Pancreas (tissue), 10 donors: ENCODE data around the gene FSTL3. TPM values are rescaled to one million over a fixed set of nuclear protein-coding genes. Genes with fewer than 3 reads are reported as not detected.

Source experiments
- ATAC-seq, 4 donors: fragments of 200-7000 bp; cut with Tn5 transposase; one replicate each; pipeline versions ENCODE4 v1.8.0 to v1.9.1; 2020; ENCODE audit warnings: mild to moderate bottlenecking in 4 of 4, moderate library complexity in 4 of 4
- DNase-seq, 6 donors: peaks; one replicate each; pipeline ENCODE4 v3.0.0-alpha.2; 2020
- FAIRE-seq: peaks from 2 replicates; lab custom pipeline; 2012; peaks lifted over from hg19 to GRCh38; lab: Jason Lieb, UNC
- H3K27ac ChIP-seq, 4 donors: fragments of 200-600 bp; sonication (generic); 1 replicate in 3 of 4; 2 replicates in 1 of 4; pipeline versions ENCODE4 v1.5.0 to v1.8.0; 2020
- H3K27me3 ChIP-seq, 4 donors: fragments of 200-600 bp; one replicate each; pipeline ENCODE4 v1.8.0; 2021
- H3K36me3 ChIP-seq, 3 donors: fragments of 200-600 bp; sonication (generic) in 1 of 3; one replicate each; pipeline versions ENCODE4 v1.5.0 to v1.8.0; 2020 to 2021
- H3K4me1 ChIP-seq, 3 donors: fragments of 200-600 bp; one replicate each; pipeline ENCODE4 v1.8.0; 2021
- H3K4me3 ChIP-seq, 4 donors: fragments of 200-600 bp; sonication (generic) in 2 of 4; one replicate each; pipeline versions ENCODE4 v1.5.0 to v1.8.0; 2020 to 2021
- H3K9me3 ChIP-seq, 4 donors: fragments of 200-600 bp; one replicate each; pipeline ENCODE4 v1.8.0; 2021
- CTCF ChIP-seq, 4 donors: fragments of 200-600 bp; sonication (generic) in 3 of 4; IDR thresholded peaks; one replicate each; pipeline versions ENCODE4 v1.5.0 to v1.8.0; 2021; ENCODE audit warnings: antibody characterized with exemption in 4 of 4
- WGBS, 2 donors: extraction: QIAGEN DNeasy Blood & Tissue Kit; methylation state at CpG; one replicate each; pipeline ENCODE4 v1.1.7; 2013; 5-methylcytosine and 5-hydroxymethylcytosine counted together
- intact Hi-C, 3 donors: fragments of 100-400 bp; cut with DNase I; formaldehyde crosslinking; loops; one replicate each; pipeline versions ENCODE4 v1.11.1 to v1.14.2; 2022
- polyA plus RNA-seq, 2 donors: library from polyadenylated mRNA; stranded (reverse); fragments of 200-250 nt; gene quantifications; one replicate each; pipeline ENCODE4 v1.2.3, GENCODE V29; 2013
- total RNA-seq, 6 donors: library from RNA; stranded (reverse); fragmentation: NEBNext Ultra II Directional in 4 of 6; extraction: Animal tissue kit (Norgen Biotek cat#: 25700) in 4 of 6; gene quantifications; one replicate each; pipeline versions ENCODE4 v1.2.1 to v1.2.4, GENCODE V29; 2021 to 2023
- donor health status: healthy with polysubstance abuse.
- donor health status: DM: no; HTN: no; CAD: no; lungs with moderate emphysema.
- donor health status: DM: no; HTN: no; CAD: no.
- donor health status: control.
- donor health status: control.
- donor health status: Bipolar disorder and iron deficiency.
- donor health status: DM: yes; HTN: yes; CAD: no.
- donor health status: DM: no; HTN: no; CAD: no.
- donor health status: DM: no; HTN: no; CAD: no.
- donor health status: DM: yes; HTN: yes; CAD: no.

The FSTL3 gene
- total and polyA plus RNA-seq, 8 donors = 6.6 to 148 (median 23.2) TPM

GRCh38 chr19:720345-721160 is 44.4 kb downstream of the FSTL3 start:
- WGBS, 2 donors = 19 to 43% methylated on average over 20 to 44 of the region's 58 CpGs
- ATAC-seq (peak in 2 of 4 donors; percentile 25 to 49), FAIRE-seq (no peak)

GRCh38 chr19:722553-723101 is 46.4 kb downstream of the FSTL3 start:
- no peak for ATAC-seq
- H3K27me3 ChIP-seq = no peaks in the 10 kb centered on the region
- no peak for DNase-seq
- no peaks in the 10 kb centered on the region for H3K36me3 ChIP-seq
- no peak for FAIRE-seq
- 64 to 72% methylated on average over 17 of the region's 17 CpGs for WGBS, 2 donors
- no peaks in the 10 kb centered on the region for H3K4me1 ChIP-seq
- intact Hi-C loops = no loop called here
- H3K9me3 ChIP-seq = no peaks in the 10 kb centered on the region
- no peak for TF ChIP-seq CTCF (IDR thresholded peaks at IDR 0.05)
- no peak overlapping the region for H3K4me3 ChIP-seq
- no peak overlapping the region for H3K27ac ChIP-seq

More at GRCh38 chr19:720345-721160, 44.4 kb downstream of the FSTL3 start:
- Histone ChIP-seq H3K9me3 (no peaks in the 10 kb centered on the region), H3K27ac (no peak overlapping the region), H3K36me3 (no peaks in the 10 kb centered on the region), H3K27me3 (no peaks in the 10 kb centered on the region), H3K4me3 (no peak overlapping the region), H3K4me1 (no peaks in the 10 kb centered on the region)
- TF ChIP-seq CTCF (IDR thresholded peaks at IDR 0.05) = no peak
- peak in 1 of 6 donors; percentile 76 for DNase-seq
- intact Hi-C loops = no loop called here

GRCh38 chr19:723247-723646 is 47.1 kb downstream of the FSTL3 start:
- no peak for TF ChIP-seq CTCF (IDR thresholded peaks at IDR 0.05)
- FAIRE-seq = no peak
- no peak for ATAC-seq
- no peak overlapping the region for H3K4me3 ChIP-seq
- no peak for DNase-seq
- H3K27me3 ChIP-seq = no peaks in the 10 kb centered on the region
- 66 to 72% methylated on average over 12 to 13 of the region's 13 CpGs for WGBS, 2 donors
- H3K4me1 ChIP-seq = no peaks in the 10 kb centered on the region
- intact Hi-C loops = no loop called here
- no peaks in the 10 kb centered on the region for H3K36me3 ChIP-seq
- no peaks in the 10 kb centered on the region for H3K9me3 ChIP-seq
- H3K27ac ChIP-seq = no peak overlapping the region

- no peaks in the 10 kb centered on the region for H3K9me3 ChIP-seq
- no peak for DNase-seq
- intact Hi-C loops = no loop called here
- H3K27me3 ChIP-seq = no peaks in the 10 kb centered on the region
- TF ChIP-seq CTCF (IDR thresholded peaks at IDR 0.05) = no peak
- H3K27ac ChIP-seq = no peak overlapping the region
- no peak overlapping the region for H3K4me3 ChIP-seq
- FAIRE-seq = no peak
- no peaks in the 10 kb centered on the region for H3K36me3 ChIP-seq
- H3K4me1 ChIP-seq = no peaks in the 10 kb centered on the region
- ATAC-seq = no peak
- WGBS, 2 donors = 78 to 87% methylated on average over 18 of the region's 18 CpGs
Observed at GRCh38 chr19:723714-724113, 47.5 kb downstream of the FSTL3 start.
